Peyer's patch (tissue), 4 donors: Measurements from ENCODE around the gene SLC22A23. TPM values are rescaled to one million over a fixed set of nuclear protein-coding genes. Genes with fewer than 3 reads are reported as not detected.

Experiments
- DNase-seq, 3 donors: peaks; one replicate each; pipeline ENCODE4 v3.0.0-alpha.2; 2017 to 2019
- H3K27ac ChIP-seq, 4 donors: fragments of 200-600 bp; sonication (generic); one replicate each; pipeline ENCODE4 v1.5.1; 2016 to 2019
- H3K27me3 ChIP-seq, 2 donors: fragments of 200-600 bp; sonication (generic); one replicate each; pipeline ENCODE4 v1.5.1; 2019
- H3K36me3 ChIP-seq, 3 donors: fragments of 200-600 bp; sonication (generic); one replicate each; pipeline ENCODE4 v1.5.1; 2016 to 2019
- H3K4me1 ChIP-seq, 4 donors: fragments of 200-600 bp; sonication (generic); one replicate each; pipeline ENCODE4 v1.5.1; 2016 to 2019
- H3K4me3 ChIP-seq, 4 donors: fragments of 200-600 bp; sonication (generic); 1 replicate in 3 of 4; 2 replicates in 1 of 4; pipeline ENCODE4 v1.5.1; 2016 to 2019; ENCODE audit warnings: mild to moderate bottlenecking in 1 of 4
- H3K9me3 ChIP-seq, 4 donors: fragments of 200-600 bp; sonication (generic); one replicate each; pipeline ENCODE4 v1.5.1; 2016 to 2019; ENCODE audit warnings: mild to moderate bottlenecking in 1 of 4
- CTCF ChIP-seq, 6 experiments: fragments of 450-650 bp in 4 of 6; fragments of 200-600 bp in 2 of 6; sonication (generic) in 1 of 6; IDR thresholded peaks; one replicate each; pipeline ENCODE4 v1.5.1; 2017 to 2019; ENCODE audit warnings: antibody characterized with exemption in 6 of 6, mild to moderate bottlenecking in 3 of 6, moderate library complexity in 1 of 6
- POLR2A ChIP-seq, 2 donors: fragments of 450-650 bp; IDR thresholded peaks; one replicate each; pipeline ENCODE4 v1.5.1; 2017; ENCODE audit warnings: antibody characterized with exemption in 2 of 2, mild to moderate bottlenecking in 2 of 2, moderate library complexity in 2 of 2
- total RNA-seq, 4 donors: library from RNA; depleted of rRNA; stranded (reverse); fragments of >200 nt; gene quantifications; one replicate each; pipeline ENCODE4 v1.1.0, GENCODE V29; 2016

Gene SLC22A23
- total RNA-seq, 4 donors from 2014 or later: 22.3 to 145 (median 91.6) TPM

GRCh38 chr6:3305831-3306230 is 151.0 kb downstream of the SLC22A23 start:
- no peak overlapping the region for H3K27ac ChIP-seq
- H3K27me3 ChIP-seq: no peaks in the 10 kb centered on the region
- no peaks in the 10 kb centered on the region for H3K9me3 ChIP-seq
- H3K4me3 ChIP-seq: no peak overlapping the region
- H3K4me1 ChIP-seq: no peaks in the 10 kb centered on the region
- peak in 1 of 3 donors; percentile 8 for DNase-seq
- H3K36me3 ChIP-seq: peaks cover 0 to 23% (median 0%) of the 10 kb centered on the region in 3 donors
- TF ChIP-seq POLR2A (IDR thresholded peaks at IDR 0.05) (no peak), CTCF (IDR thresholded peaks at IDR 0.05) (no peak)

- H3K4me1 ChIP-seq: no peaks in the 10 kb centered on the region
- H3K4me3 ChIP-seq: no peak overlapping the region
- H3K36me3 ChIP-seq: peaks cover 0 to 23% (median 0%) of the 10 kb centered on the region in 3 donors
- no peak for TF ChIP-seq CTCF (IDR thresholded peaks at IDR 0.05)
- TF ChIP-seq POLR2A (IDR thresholded peaks at IDR 0.05): no peak
- H3K27me3 ChIP-seq: no peaks in the 10 kb centered on the region
- peak in 1 of 3 donors; percentile 14 for DNase-seq
- no peak overlapping the region for H3K27ac ChIP-seq
- H3K9me3 ChIP-seq: no peaks in the 10 kb centered on the region
These were observed 151.7 kb downstream of the SLC22A23 start for GRCh38 chr6:3305216-3305565.

GRCh38 chr6:3304500-3305215 is 152.2 kb downstream of the SLC22A23 start:
- no peak overlapping the region for H3K27ac ChIP-seq
- TF ChIP-seq POLR2A (IDR thresholded peaks at IDR 0.05) (no peak), CTCF (IDR thresholded peaks at IDR 0.05) (no peak)
- DNase-seq: peak in 2 of 3 donors; percentile 40

GRCh38 chr6:3303795-3304411 is 152.9 kb downstream of the SLC22A23 start:
- H3K27ac ChIP-seq: no peak overlapping the region
- no peaks in the 10 kb centered on the region for H3K4me1 ChIP-seq
- no peaks in the 10 kb centered on the region for H3K9me3 ChIP-seq
- H3K27me3 ChIP-seq: no peaks in the 10 kb centered on the region
- H3K4me3 ChIP-seq: no peak overlapping the region
- peaks cover 0 to 23% (median 0%) of the 10 kb centered on the region in 3 donors for H3K36me3 ChIP-seq
- no peak for TF ChIP-seq POLR2A (IDR thresholded peaks at IDR 0.05)
- TF ChIP-seq CTCF (IDR thresholded peaks at IDR 0.05): no peak
- peak in 2 of 3 donors; percentile 28 to 29 for DNase-seq

More at GRCh38 chr6:3304500-3305215, 152.2 kb downstream of the SLC22A23 start:
- H3K4me3 ChIP-seq: no peak overlapping the region
- no peaks in the 10 kb centered on the region for H3K9me3 ChIP-seq
- no peaks in the 10 kb centered on the region for H3K27me3 ChIP-seq
- peaks cover 0 to 23% (median 0%) of the 10 kb centered on the region in 3 donors for H3K36me3 ChIP-seq
- H3K4me1 ChIP-seq: no peaks in the 10 kb centered on the region

- TF ChIP-seq CTCF (IDR thresholded peaks at IDR 0.05): no peak
- no peak for TF ChIP-seq POLR2A (IDR thresholded peaks at IDR 0.05)
- peak in 2 of 3 donors; percentile 8 to 24 for DNase-seq
- H3K4me3 ChIP-seq: no peak overlapping the region
- no peaks in the 10 kb centered on the region for H3K4me1 ChIP-seq
- no peaks in the 10 kb centered on the region for H3K9me3 ChIP-seq
- peaks cover 0 to 31% (median 0%) of the 10 kb centered on the region in 3 donors for H3K36me3 ChIP-seq
- no peak overlapping the region for H3K27ac ChIP-seq
- no peaks in the 10 kb centered on the region for H3K27me3 ChIP-seq
These were observed 155.3 kb downstream of the SLC22A23 start for GRCh38 chr6:3301506-3301905.
